Fibroblast of the aortic adventitia (primary cell): ENCODE results near the gene CTNNB1. TPM values are rescaled to one million over a fixed set of nuclear protein-coding genes. Genes with fewer than 3 reads are reported as not detected.

Source experiments
- DNase-seq: peaks from one replicate; pipeline ENCODE4 v3.0.0-alpha.2; 2010; ENCODE audit warnings: low read depth
- H3K4me3 ChIP-seq: 2 replicates; pipeline ENCODE4 v1.5.1; 2011; ENCODE audit warnings: low read depth, mild to moderate bottlenecking, control low read depth, low read length, moderate library complexity
- total RNA-seq: library from RNA; depleted of rRNA; stranded (reverse); fragments of >200 nt; gene quantifications from 2 replicates; pipeline ENCODE4 v1.2.3, GENCODE V29; 2012; ENCODE audit warnings: low replicate concordance
- TF ChIP-seq, protein P1 (sequence below): IDR thresholded peaks from 2 replicates; pipeline ENCODE4 v1.5.1; 2011; ENCODE audit warnings: mild to moderate bottlenecking, low read length, control low read depth, inconsistent platforms; ENCODE audit not compliant: insufficient read depth

Gene CTNNB1
- total RNA-seq, 1 donor: 461 TPM

GRCh38 chr3:41223078-41223477, 23.8 kb downstream of the CTNNB1 start:
- TF ChIP-seq, protein P1, sequence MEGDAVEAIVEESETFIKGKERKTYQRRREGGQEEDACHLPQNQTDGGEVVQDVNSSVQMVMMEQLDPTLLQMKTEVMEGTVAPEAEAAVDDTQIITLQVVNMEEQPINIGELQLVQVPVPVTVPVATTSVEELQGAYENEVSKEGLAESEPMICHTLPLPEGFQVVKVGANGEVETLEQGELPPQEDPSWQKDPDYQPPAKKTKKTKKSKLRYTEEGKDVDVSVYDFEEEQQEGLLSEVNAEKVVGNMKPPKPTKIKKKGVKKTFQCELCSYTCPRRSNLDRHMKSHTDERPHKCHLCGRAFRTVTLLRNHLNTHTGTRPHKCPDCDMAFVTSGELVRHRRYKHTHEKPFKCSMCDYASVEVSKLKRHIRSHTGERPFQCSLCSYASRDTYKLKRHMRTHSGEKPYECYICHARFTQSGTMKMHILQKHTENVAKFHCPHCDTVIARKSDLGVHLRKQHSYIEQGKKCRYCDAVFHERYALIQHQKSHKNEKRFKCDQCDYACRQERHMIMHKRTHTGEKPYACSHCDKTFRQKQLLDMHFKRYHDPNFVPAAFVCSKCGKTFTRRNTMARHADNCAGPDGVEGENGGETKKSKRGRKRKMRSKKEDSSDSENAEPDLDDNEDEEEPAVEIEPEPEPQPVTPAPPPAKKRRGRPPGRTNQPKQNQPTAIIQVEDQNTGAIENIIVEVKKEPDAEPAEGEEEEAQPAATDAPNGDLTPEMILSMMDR: no peak
- no peak for DNase-seq
- H3K4me3 ChIP-seq: no peak overlapping the region

DNA sequence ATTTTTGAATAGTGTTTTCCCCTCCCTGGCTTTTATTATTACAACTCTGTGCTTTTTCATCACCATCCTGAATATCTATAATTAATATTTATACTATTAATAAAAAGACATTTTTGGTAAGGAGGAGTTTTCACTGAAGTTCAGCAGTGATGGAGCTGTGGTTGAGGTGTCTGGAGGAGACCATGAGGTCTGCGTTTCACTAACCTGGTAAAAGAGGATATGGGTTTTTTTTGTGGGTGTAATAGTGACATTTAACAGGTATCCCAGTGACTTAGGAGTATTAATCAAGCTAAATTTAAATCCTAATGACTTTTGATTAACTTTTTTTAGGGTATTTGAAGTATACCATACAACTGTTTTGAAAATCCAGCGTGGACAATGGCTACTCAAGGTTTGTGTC, 24.4 kb downstream of the CTNNB1 start:
- DNase-seq: no peak
- no peak overlapping the region for H3K4me3 ChIP-seq
- TF ChIP-seq, protein P1: no peak

GRCh38 chr3:41224120-41224806, 25.0 kb downstream of the CTNNB1 start:
- DNase-seq: peak; percentile 97
- no peak overlapping the region for H3K4me3 ChIP-seq
- TF ChIP-seq, protein P1: peak; percentile 24

GRCh38 chr3:41234823-41235721, 35.8 kb downstream of the CTNNB1 start:
- TF ChIP-seq, protein P1: no peak
- DNase-seq: peak; percentile 52
- no peak overlapping the region for H3K4me3 ChIP-seq

GRCh38 chr3:41236228-41236627, 36.9 kb downstream of the CTNNB1 start:
- TF ChIP-seq, protein P1: no peak
- DNase-seq: no peak
- no peak overlapping the region for H3K4me3 ChIP-seq

DNA sequence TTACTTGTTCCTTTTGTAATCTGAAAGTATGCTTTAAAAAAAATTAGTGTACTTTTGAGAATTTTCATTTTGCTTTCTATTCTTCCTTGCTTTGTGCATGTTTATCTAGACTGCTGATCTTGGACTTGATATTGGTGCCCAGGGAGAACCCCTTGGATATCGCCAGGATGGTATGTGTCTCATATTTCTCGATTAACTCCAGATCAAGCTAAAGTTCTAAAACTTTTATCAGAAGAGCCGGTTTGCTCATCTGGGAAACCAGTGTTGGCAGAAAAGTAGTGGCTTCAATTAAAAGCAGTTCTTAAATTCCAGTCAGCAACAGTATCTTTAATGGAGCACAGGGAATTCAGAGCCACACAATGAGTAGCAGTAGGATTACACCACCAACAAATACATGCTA, 38.6 kb downstream of the CTNNB1 start:
- H3K4me3 ChIP-seq: no peak overlapping the region
- TF ChIP-seq, protein P1: no peak
- DNase-seq: peak; percentile 40
